K562 (cell line): ENCODE results near the gene DOCK1. TPM values are rescaled to one million over a fixed set of nuclear protein-coding genes. Genes with fewer than 3 reads are reported as not detected.

Source experiments
- ATAC-seq: fragments of 200-7000 bp; cut with Tn5 transposase; 3 replicates; pipeline ENCODE4 v1.9.1; 2020; ENCODE audit warnings: moderate library complexity
- BruUV-seq: library from RNA; stranded (reverse); fragments of 400-500 nt; replicated peaks from 2 replicates; lab custom pipeline; 2021; lab: Mats Ljungman, UMichigan
- CTCF ChIA-PET: fragments of 300-600 bp; formaldehyde crosslinking; extraction: SDS; loops from one replicate; lab custom pipeline; 2021; ENCODE audit warnings: low intra/inter-chr PET ratio; lab: Yijun Ruan, JAX
- POLR2A ChIA-PET: fragments of 300-600, 350-650 bp; sonication (Branson Sonifier 250); formaldehyde crosslinking; extraction: SDS; loops from one replicate; lab custom pipeline; 2021; ENCODE audit warnings: antibody characterized with exemption, inconsistent platforms; lab: Yijun Ruan, JAX
- DNase-seq, 4 experiments: peaks; one replicate each; pipeline versions ENCODE4 v3.0.0 to v3.0.0-alpha.2; 2011 to 2018; ENCODE audit warnings: low spot score in 3 of 4, mixed read lengths in 3 of 4; ENCODE audit errors: extremely low read depth in 1 of 4
- FAIRE-seq: peaks from 2 replicates; lab custom pipeline; 2011; peaks lifted over from hg19 to GRCh38; lab: Jason Lieb, UNC
- H2AFZ ChIP-seq: 2 replicates; pipeline ENCODE4 v1.6.0; 2011; ENCODE audit warnings: low read depth, low read length, control low read depth, inconsistent platforms
- H3K27ac ChIP-seq: fragments of 200-600 bp; 3 replicates; pipeline ENCODE4 v1.8.0; 2011; ENCODE audit warnings: low read depth, mild to moderate bottlenecking, control low read depth, inconsistent platforms, low read length, moderate library complexity, mixed read lengths; ENCODE audit errors: extremely low read depth
- H3K27me3 ChIP-seq, 2 experiments: fragments of 300-600 bp in 1 of 2; 2 replicates in 1 of 2; 3 replicates in 1 of 2; pipeline versions ENCODE4 v1.6.0 to v1.8.0; 2011; ENCODE audit warnings: inconsistent platforms in 2 of 2, low read length in 2 of 2, mild to moderate bottlenecking in 1 of 2, mixed read lengths in 1 of 2, moderate library complexity in 1 of 2; ENCODE audit not compliant: control insufficient read depth in 2 of 2, insufficient read depth in 2 of 2
- H3K36me3 ChIP-seq: fragments of 300-600 bp; 3 replicates; pipeline ENCODE4 v1.8.0; 2011; ENCODE audit warnings: mild to moderate bottlenecking, low read length, inconsistent platforms; ENCODE audit not compliant: control insufficient read depth, insufficient read depth
- H3K4me1 ChIP-seq, 2 experiments: fragments of 200-600 bp in 1 of 2; replicated peaks in 1 of 2; 2 replicates in 1 of 2; 3 replicates in 1 of 2; pipeline versions ENCODE4 v1.5.1 to v1.8.0; 2011; ENCODE audit warnings: inconsistent platforms in 2 of 2, low read length in 2 of 2, mild to moderate bottlenecking in 1 of 2, mixed read lengths in 1 of 2, moderate library complexity in 1 of 2; ENCODE audit not compliant: control insufficient read depth in 2 of 2, insufficient read depth in 2 of 2
- H3K4me2 ChIP-seq: 2 replicates; pipeline ENCODE4 v1.6.1; 2011; ENCODE audit warnings: low read length, control low read depth, inconsistent platforms, mixed read lengths; ENCODE audit not compliant: insufficient read depth
- H3K4me3 ChIP-seq: fragments of 200-600 bp; sonication (generic), shearing (Covaris generic); 2 replicates; pipeline ENCODE4 v1.5.1; 2016; ENCODE audit warnings: control low read depth, inconsistent platforms
- H3K79me2 ChIP-seq: fragments of 200-600 bp; 3 replicates; pipeline ENCODE4 v1.8.0; 2011; ENCODE audit warnings: low read length, inconsistent platforms; ENCODE audit not compliant: control insufficient read depth, insufficient read depth
- H3K9ac ChIP-seq, 2 experiments: 2 replicates each; pipeline versions ENCODE4 v1.6.0 to v1.6.1; 2011; ENCODE audit warnings: low read depth in 2 of 2, low read length in 2 of 2, control low read depth in 1 of 2, inconsistent platforms in 1 of 2, mild to moderate bottlenecking in 1 of 2, mixed read lengths in 1 of 2; ENCODE audit not compliant: insufficient read depth in 1 of 2
- H3K9me1 ChIP-seq: one replicate; pipeline ENCODE4 v1.6.0; 2011; ENCODE audit warnings: inconsistent platforms, mild to moderate bottlenecking, low read length, moderate library complexity; ENCODE audit not compliant: control insufficient read depth, insufficient read depth
- H3K9me3 ChIP-seq: replicated peaks from 2 replicates; pipeline ENCODE4 v1.5.1; 2011; ENCODE audit warnings: low read depth, low read length, inconsistent platforms; ENCODE audit not compliant: control insufficient read depth, insufficient read depth
- H4K20me1 ChIP-seq: replicated peaks from 2 replicates; pipeline ENCODE4 v1.6.1; 2011; ENCODE audit warnings: low read length, inconsistent platforms, mixed read lengths; ENCODE audit not compliant: control insufficient read depth, insufficient read depth
- GABPB1 ChIP-seq: sonication (generic); formaldehyde crosslinking; IDR thresholded peaks from 2 replicates; pipeline ENCODE4 v1.8.0; 2022; ENCODE audit warnings: mild to moderate bottlenecking, missing genetic modification reagents
- HOXB6 ChIP-seq: fragments of 250-450 bp; sonication (Bioruptor Pico); IDR thresholded peaks from 2 replicates; pipeline ENCODE4 v1.5.1; 2022; ENCODE audit warnings: mild to moderate bottlenecking, borderline replicate concordance
- JUNB ChIP-seq: fragments of 450-650 bp; formaldehyde crosslinking; conservative IDR thresholded peaks from 2 replicates; pipeline ENCODE4 v1.4.0; 2020; ENCODE audit warnings: mild to moderate bottlenecking
- SNAPC5 ChIP-seq: fragments of 250-450 bp; sonication (Bioruptor Pico); IDR thresholded peaks from 2 replicates; pipeline ENCODE4 v1.8.0; 2021; ENCODE audit warnings: moderate library complexity, mild to moderate bottlenecking, inconsistent platforms
- STAT5B ChIP-seq: fragments of 250-450 bp; sonication (Bioruptor Pico); IDR thresholded peaks from 2 replicates; pipeline ENCODE4 v1.8.0; 2021; ENCODE audit warnings: mild to moderate bottlenecking, inconsistent platforms
- ZNF263 ChIP-seq: sonication (generic); formaldehyde crosslinking; IDR thresholded peaks from 2 replicates; pipeline ENCODE4 v1.8.0; 2022; ENCODE audit warnings: mild to moderate bottlenecking, missing genetic modification reagents, borderline replicate concordance
- WGBS: fragments of 100-300 bp; shearing (Covaris generic); methylation state at CpG from one replicate; pipeline ENCODE4 v1.1.6; 2016; ENCODE audit warnings: low coverage, mixed read lengths; ENCODE audit not compliant: insufficient coverage; ENCODE audit errors: missing lambda C conversion rate; 5-methylcytosine and 5-hydroxymethylcytosine counted together
- in situ Hi-C: fragments of 300-500 bp; cut with MboI; formaldehyde crosslinking; loops from 4 replicates; pipeline ENCODE4 v1.15.0; 2018; ENCODE audit warnings: inconsistent platforms, mixed read lengths
- intact Hi-C: fragments of 100-400 bp; cut with micrococcal nuclease; formaldehyde crosslinking; loops from 2 replicates; pipeline ENCODE4 v1.14.2; 2022
- polyA plus RNA-seq, 8 experiments: library from polyadenylated mRNA; depleted of rRNA in 4 of 8; stranded (reverse) in 5 of 8; unstranded in 3 of 8; fragments of >200 nt; fragmentation: Nextera tagmentation in 2 of 8; fragmentation: Illumina TruSeq in 1 of 8; extraction: Ambion mirVana in 2 of 8; extraction: Trizol in 1 of 8; gene quantifications; 2 replicates each; pipeline versions ENCODE4 v1.2.1 to v1.2.3, GENCODE V29; 2011 to 2014; ENCODE audit warnings: inconsistent platforms in 1 of 8, missing spikeins in 1 of 8
- total RNA-seq, 7 experiments: library from RNA; depleted of rRNA in 6 of 7; stranded (reverse); fragments of >200 nt in 6 of 7; fragmentation: Illumina TruSeq in 2 of 7; extraction: Trizol in 2 of 7; gene quantifications; 2 replicates each; pipeline versions ENCODE4 v1.2.1 to v1.2.3, GENCODE V29; 2011 to 2021; ENCODE audit warnings: low replicate concordance in 1 of 7

DOCK1 gene
- total and polyA plus RNA-seq, 9 of the 15 experiments (the other 6 are each of a cell fraction or from before 2014, with no cell fraction given), result 0.31 TPM; not detected in 8

- ATAC-seq (no peak), FAIRE-seq (no peak), DNase-seq (no peak)
- no peak overlapping the region for H3K27ac ChIP-seq
- no peaks in the 10 kb centered on the region for H3K79me2 ChIP-seq
- POLR2A ChIA-PET, result no interaction called here
- no peaks in the 10 kb centered on the region for H3K9me1 ChIP-seq
- 1% methylated on average over 7 of the region's 9 CpGs for WGBS
- no peak overlapping the region for H2AFZ ChIP-seq
- H4K20me1 ChIP-seq, result no peaks in the 10 kb centered on the region
- no peak overlapping the region for H3K4me3 ChIP-seq
- no peak overlapping the region for H3K4me2 ChIP-seq
- in situ Hi-C loops (no loop called here), intact Hi-C loops (no loop called here)
- no peaks in the 10 kb centered on the region for H3K36me3 ChIP-seq
- H3K27me3 ChIP-seq, result peaks cover 0 to 8% of the 10 kb centered on the region in 2 experiments; a peak in 1 of 5 replicates
- no peaks in the 10 kb centered on the region for H3K9me3 ChIP-seq
- CTCF ChIA-PET, result no interaction called here
- no TSS peak for BruUV-seq
- H3K9ac ChIP-seq, result no peak overlapping the region
- no peak for TF ChIP-seq STAT5B (CRISPR knock-in tag)
- H3K4me1 ChIP-seq, result no peaks in the 10 kb centered on the region
Observed at GRCh38 chr10:127408733-127409132, 503.5 kb downstream of the DOCK1 start.

GRCh38 chr10:127410030-127410429 lies 504.8 kb downstream of the DOCK1 start:
- BruUV-seq, result no TSS peak
- H4K20me1 ChIP-seq, result no peaks in the 10 kb centered on the region
- H3K9ac ChIP-seq, result no peak overlapping the region
- H3K4me1 ChIP-seq, result no peaks in the 10 kb centered on the region
- H3K4me3 ChIP-seq, result no peak overlapping the region
- DNase-seq (no peak), FAIRE-seq (no peak), ATAC-seq (no peak)
- ChIA-PET CTCF (no interaction called here), POLR2A (no interaction called here)
- H3K4me2 ChIP-seq, result no peak overlapping the region
- H3K9me1 ChIP-seq, result no peaks in the 10 kb centered on the region
- no peaks in the 10 kb centered on the region for H3K36me3 ChIP-seq
- WGBS, result 0% methylated on average over 9 of the region's 9 CpGs
- H3K27me3 ChIP-seq, result peaks cover 0 to 8% of the 10 kb centered on the region in 2 experiments; a peak in 1 of 5 replicates
- no peaks in the 10 kb centered on the region for H3K79me2 ChIP-seq
- in situ Hi-C loops (no loop called here), intact Hi-C loops (no loop called here)
- H2AFZ ChIP-seq, result no peak overlapping the region
- no peak overlapping the region for H3K27ac ChIP-seq
- TF ChIP-seq HOXB6, result no peak
- no peak for TF ChIP-seq GABPB1
- no peak for TF ChIP-seq JUNB (CRISPR knock-in tag)
- TF ChIP-seq ZNF263 (CRISPR knock-in tag), result no peak
- TF ChIP-seq SNAPC5, result no peak
- no peaks in the 10 kb centered on the region for H3K9me3 ChIP-seq
